GM21529 (cell line): Measurements from ENCODE around the gene AFTPH.

ENCODE experiments used
- ATAC-seq: cut with Tn5 transposase; IDR thresholded peaks from one replicate; pipeline ENCODE4 v1.9.1; 2021; ENCODE audit not compliant: unreplicated experiment

Gene AFTPH

GRCh38 chr2:64523666-64524603, at the start of gene AFTPH:
TSS of gene AFTPH (plus strand) at chr2:64524328. CDS start at chr2:64551475, 27,147 bp downstream.
- ATAC-seq: peak; percentile 80

GRCh38 chr2:64474636-64475035, 49.5 kb upstream of the AFTPH start:
- no peak for ATAC-seq

- no peak for ATAC-seq
These were observed 47.1 kb upstream of the AFTPH start for GRCh38 chr2:64477037-64477436.

GRCh38 chr2:64477979-64478378, 46.1 kb upstream of the AFTPH start:
- no peak for ATAC-seq

- no peak for ATAC-seq
These were observed 45.5 kb upstream of the AFTPH start for GRCh38 chr2:64478502-64479230.

- no peak for ATAC-seq
These were observed 44.6 kb upstream of the AFTPH start for GRCh38 chr2:64479259-64480117.

- no peak for ATAC-seq
These were observed 42.5 kb upstream of the AFTPH start for GRCh38 chr2:64481665-64482064.

GRCh38 chr2:64482243-64482642, 41.9 kb upstream of the AFTPH start:
- no peak for ATAC-seq

GRCh38 chr2:64482765-64483504, 41.2 kb upstream of the AFTPH start:
- ATAC-seq: no peak

- no peak for ATAC-seq
These were observed 38.8 kb upstream of the AFTPH start for GRCh38 chr2:64485331-64485730.

GRCh38 chr2:64485961-64486360, 38.2 kb upstream of the AFTPH start:
- ATAC-seq: no peak

- ATAC-seq: no peak
These were observed 36.7 kb upstream of the AFTPH start for GRCh38 chr2:64487256-64488049.

- ATAC-seq: peak; percentile 71
These were observed 35.8 kb upstream of the AFTPH start for GRCh38 chr2:64488050-64488974.

GRCh38 chr2:64489081-64489751, 34.9 kb upstream of the AFTPH start:
- no peak for ATAC-seq

GRCh38 chr2:64491426-64491825, 32.7 kb upstream of the AFTPH start:
- no peak for ATAC-seq

GRCh38 chr2:64492272-64492671, 31.9 kb upstream of the AFTPH start:
- ATAC-seq: no peak

GRCh38 chr2:64492821-64493220, 31.3 kb upstream of the AFTPH start:
- ATAC-seq: no peak

GRCh38 chr2:64493788-64494187, 30.3 kb upstream of the AFTPH start:
- no peak for ATAC-seq
